GDM1 (cell line): ENCODE measurements around the gene CREG2.
"Not testable (repeated sequence)": the region's sequence is repeated elsewhere in the genome, so short reads cannot be mapped to it uniquely, and the experiment has no call there.

ENCODE experiments used
- DNase-seq: peaks from one replicate; lab custom pipeline; 2025; lab: John Stamatoyannopoulos, UW

CREG2 gene

DNA sequence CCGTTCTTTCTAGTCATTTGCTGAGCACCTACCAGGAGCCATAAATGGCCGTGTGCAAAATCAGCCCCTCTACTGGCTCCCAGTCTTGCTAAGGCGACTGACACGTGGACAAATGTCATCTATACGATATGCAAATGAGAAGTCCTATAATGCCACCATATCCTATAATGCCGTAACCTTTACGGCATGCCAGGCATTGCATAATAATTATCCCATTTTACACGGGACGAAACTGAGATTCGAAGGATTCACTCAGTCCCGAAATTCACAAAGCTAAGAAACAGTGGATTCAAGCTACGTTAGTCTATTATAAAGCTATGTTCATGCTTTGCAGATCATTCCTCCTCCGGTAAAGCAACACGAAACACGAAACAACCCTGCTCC, 44.7 kb downstream of the CREG2 start:
- DNase-seq: no peak

DNA sequence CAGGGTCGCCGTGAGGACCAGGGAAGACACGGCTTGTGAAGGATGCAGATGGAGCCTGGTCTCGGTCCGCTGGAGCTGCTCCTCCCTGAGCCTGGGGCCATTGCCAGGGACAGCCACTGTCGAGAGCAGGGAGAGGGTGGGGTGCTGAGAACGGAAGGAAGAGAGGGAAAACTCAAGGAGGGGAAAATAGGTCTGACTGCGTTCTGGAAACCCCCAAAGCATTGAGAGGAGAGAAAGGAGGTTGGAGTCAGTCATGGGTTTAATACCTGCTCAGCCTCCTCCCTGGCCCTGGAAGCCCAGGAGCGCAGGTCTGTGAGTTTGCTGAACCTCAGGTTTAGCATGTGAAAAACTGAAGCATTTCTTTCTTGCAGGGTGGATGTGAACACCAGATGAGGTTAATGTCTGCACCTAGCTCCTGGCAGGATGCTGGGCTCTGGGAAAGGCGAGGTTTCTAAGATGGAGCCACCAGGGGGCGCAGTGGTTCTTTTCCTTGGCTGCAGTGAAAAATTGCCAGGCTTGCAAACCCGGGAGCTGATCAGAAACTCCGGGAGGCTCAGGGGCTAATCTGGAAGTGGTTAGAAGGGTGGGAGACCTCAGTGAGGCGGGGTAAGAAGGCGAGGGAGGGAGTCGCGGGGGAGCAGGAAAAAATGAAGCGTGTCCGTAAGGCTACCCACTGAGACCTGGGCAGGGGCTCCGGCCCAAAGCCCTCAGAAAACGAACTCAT, 45.2 kb downstream of the CREG2 start:
- DNase-seq: peak; percentile 36

DNA sequence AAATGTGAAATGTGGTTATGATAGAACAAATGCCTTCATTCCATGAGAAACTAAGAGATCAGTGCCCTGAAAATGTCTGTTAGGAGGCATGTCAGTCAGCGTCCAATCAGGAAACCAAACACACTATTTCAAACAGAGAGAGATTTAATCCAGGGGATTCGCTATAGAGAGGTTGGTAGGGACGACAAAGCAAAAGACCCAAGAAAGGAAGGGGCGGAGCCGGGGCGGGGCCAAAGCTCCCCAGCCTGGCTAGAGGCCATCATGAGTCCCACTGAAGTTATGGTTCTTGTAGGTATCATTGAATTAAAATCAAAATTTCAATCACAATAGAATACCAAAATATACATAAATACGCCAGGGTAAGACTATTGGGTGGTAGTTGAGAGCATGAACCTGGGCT, 45.9 kb downstream of the CREG2 start:
- DNase-seq: no peak

DNA sequence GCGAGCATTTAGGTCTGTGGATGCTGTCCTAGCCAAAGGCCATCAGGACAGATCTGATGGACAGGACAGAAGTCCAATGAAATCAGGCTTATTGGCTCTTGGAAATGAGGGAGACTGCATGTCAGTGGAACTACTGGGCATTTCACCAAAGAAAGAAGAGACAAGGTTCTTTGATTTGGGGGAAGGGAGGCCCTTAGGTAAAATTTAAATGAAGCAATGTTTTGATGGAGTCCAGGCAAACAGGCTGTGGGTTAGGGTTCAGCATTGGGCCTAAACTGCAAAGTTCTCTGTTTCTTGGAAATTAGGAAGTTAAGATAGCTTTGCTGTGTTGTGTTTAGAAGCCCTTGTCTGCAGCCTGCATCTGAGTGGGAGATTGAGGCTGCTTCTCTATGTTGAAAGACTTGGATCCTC, 47.2 kb downstream of the CREG2 start:
- no peak for DNase-seq

DNA sequence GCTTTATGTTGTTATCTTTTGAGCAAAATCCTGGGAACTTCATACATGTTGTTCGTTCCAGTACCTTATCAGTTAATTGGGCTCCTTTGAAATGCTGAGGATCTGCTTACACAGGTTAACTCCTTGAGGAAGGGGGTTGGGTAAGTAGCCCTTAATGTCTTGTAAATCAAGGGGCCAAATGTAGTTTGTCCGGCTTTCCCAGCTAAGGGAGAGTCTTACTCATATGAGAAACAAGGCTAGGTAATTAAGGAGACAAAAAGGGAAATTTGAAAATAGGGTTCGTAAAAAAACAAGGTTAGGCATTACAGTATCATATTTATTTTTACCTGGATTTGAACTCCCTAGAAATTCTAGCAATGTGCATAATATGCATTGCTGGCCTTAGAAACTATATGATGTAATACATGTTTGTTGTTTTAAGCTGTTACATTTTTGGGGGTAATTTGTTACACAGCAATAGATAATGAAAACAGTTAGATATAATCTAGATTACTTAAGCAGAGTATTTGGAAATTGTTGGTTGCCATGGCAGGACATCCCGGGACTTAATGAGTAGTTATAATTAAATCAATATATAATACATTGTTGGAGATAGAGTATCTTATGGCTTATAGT, 47.9 kb downstream of the CREG2 start:
- DNase-seq: no peak

DNA sequence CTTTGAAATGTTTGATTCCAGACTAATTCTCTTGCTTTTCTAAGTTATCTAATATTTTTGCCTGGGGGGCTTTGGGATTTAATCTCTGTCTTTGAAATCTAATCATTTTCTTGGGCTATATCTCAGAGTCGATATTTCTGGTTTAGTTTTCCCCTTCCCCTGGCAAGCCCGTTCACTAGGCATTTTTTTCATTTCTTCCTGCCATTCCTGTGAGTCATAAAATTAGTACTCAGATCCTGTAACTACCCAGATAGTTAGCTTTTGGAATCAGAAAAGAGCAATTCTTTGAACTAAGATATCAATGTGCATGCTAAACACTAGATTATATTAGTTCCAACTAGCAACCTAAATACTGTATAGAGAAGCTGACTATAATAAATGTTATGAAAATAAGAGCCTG, 49.4 kb downstream of the CREG2 start:
- no peak for DNase-seq

DNA sequence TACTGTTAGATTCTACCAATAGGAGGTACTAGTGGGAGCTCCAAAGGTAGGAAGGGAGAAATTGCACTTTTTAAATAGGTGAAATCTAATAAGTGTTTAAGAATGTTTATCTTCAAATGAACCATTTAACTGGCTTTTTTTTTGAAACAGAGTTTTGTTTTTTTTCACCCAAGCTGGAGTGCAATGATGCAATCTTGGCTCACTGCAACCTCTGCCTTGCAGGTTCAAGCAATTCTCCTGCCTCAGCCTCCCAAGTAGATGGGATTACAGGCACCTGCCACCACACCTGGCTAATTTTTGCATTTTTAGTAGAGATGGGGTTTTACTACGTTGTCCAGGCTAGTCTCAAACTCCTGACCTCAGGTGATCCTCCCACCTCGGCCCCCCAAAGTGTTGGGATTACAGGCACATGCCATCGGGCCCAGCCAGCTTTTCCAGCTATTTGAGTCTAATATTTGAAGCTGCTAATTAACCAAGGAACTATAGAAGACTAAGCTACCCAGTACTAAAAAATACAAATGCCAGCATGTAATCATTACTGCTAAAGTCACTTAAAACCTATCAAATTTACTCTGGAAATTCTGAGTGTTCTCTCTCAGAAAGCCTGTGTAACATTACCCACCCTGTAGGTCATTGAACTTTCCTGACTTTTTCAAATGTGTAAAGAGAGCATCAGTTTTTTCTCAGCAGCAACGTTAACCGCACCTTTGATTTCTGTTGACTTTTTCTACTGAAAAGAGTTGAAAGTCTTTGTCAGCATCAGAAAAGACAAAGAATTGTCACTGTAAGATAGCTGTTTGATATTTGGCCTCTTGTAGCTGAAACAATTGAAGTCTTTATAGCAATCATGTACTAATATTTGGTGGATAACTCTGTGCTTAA, 54.2 kb downstream of the CREG2 start:
- DNase-seq: no peak

DNA sequence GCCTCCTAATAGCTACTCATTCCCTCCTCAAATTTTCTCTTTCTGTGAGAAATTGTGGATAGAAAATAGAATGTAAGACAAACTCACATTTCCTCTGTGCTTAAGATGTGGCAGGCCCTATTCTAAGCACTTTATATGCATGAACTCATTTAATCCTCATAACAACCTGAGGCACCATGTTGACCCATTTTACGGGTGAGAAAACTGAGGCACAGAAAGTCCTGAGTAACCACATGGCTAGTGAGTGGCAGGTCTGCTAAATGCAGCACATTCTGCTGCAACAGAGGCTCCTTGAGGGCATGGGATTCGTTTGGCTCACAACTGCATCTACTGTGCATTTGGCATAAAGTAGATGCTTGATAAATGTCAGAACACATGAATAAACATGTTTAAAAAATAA, 56.1 kb downstream of the CREG2 start:
- DNase-seq: no peak

DNA sequence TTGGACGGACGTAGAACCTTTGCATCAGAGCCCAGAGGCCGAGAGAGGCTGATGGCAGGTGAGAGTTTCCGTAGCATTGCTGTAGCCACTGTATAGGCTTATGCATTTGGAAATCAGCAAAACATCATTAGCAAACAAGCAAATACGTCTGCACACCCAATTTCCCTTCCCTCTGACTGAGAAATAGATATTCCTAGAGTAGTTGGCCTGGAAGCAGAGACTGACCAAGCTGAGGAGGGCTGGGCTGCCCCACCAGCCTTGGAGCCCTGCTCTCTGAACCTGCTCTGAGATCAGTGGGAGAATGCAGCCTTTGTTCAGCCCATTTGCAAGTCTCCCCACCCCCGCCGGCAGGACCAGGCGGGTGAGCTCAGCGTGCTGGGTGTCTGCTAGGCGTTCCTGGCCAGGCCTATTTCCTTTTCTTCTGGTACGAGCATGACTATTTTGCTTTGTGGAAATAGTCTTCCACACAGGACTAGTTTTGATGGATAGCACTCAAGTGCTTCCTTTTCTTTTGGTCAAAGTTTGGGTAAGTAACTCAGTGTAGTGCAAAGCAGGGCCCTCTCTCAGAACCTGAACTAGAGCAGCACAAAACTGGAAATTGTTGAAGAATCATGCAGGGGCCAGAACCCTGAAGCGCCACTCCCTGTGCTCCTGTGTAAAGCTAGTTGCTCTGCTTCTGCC, 56.9 kb downstream of the CREG2 start:
- DNase-seq: peak; percentile 78

DNA sequence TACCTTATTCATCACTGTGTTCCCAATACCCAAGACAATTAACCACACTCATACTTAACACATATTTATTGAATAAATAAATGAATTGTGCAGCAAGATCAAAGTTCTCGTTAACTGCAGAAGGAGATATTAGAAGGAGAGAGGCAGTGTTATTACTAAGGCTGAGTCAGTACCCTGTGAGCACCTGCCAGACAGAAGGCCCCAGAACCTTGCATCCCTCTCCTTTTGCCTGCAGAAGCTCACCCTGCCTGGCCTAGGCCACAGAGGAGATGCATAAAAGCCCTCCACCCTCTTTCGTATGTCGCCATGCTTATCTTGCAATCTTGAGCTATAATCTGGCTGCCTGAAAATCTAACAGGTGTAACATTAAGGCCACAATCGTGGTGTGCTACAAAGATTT, 58.3 kb downstream of the CREG2 start:
- DNase-seq: no peak

DNA sequence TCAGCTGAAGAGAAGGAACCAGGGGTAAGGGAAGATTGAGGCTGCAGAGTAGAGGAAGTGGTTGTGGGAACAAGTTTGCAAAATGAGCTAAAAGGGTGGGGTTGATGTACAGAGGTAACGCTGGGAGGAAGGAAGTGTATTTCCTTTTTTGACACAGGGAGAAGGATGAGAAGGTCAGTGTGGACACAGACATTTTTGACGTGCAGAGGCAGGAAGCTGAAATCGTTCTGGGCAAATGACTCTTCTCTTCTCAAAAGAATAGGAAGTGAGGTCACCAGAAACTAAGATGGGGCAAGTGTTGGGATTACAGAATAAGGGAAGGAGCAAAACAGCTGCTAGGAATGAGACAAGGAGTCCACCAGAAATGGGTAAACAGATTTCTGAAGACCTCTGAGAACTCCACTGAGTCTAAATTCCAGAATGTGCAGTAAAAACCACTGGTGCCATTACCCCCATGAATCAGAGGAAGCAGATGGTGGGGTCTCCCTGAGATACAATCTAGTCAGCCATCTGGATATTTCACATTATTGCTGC, 58.8 kb downstream of the CREG2 start:
- peak; percentile 91 for DNase-seq

DNA sequence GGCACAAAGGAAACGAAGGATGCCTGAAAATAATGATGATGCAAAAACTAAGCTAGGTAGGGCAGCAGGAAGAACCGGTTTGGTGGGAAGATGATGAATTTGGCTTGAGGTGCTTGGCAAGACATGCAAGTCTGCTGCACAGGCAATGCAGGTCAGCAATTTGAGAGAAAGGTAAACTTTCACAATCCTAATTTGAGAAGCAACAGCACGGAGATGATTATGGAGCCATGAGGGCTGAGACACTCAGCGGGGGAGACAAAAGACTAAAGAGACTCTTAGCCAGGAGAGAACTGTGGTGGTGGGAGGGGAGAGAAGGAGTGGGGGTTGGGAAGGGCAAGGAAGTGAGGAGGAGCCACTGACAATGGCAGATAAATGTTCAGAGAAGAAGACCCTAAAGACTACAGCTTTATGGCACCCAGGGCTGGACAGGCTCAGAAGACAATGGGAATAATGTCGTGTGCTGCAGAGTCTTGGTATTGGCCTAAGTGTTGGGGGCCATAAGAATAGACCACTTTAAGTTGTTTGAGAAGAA, 59.4 kb downstream of the CREG2 start:
- no peak for DNase-seq

DNA sequence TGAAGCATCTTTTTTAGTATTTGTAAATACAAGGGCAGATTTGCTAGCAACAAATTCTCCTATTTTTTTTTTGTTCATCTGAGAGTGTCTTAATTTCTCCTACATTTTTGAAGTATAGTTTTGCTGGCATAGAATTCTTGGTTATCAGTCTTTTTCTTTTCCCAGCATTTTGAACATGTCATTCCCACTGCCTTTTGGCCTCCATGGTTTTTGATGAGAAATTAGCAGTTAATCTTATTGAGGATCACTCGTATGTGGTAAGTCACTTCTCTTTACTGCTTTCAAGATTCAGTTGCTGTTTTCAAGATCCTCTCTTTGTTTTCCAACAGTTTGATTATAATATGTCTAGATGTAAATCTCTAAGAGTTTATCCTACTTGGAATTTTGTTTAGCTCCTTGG, 61.9 kb downstream of the CREG2 start:
- DNase-seq: no peak

DNA sequence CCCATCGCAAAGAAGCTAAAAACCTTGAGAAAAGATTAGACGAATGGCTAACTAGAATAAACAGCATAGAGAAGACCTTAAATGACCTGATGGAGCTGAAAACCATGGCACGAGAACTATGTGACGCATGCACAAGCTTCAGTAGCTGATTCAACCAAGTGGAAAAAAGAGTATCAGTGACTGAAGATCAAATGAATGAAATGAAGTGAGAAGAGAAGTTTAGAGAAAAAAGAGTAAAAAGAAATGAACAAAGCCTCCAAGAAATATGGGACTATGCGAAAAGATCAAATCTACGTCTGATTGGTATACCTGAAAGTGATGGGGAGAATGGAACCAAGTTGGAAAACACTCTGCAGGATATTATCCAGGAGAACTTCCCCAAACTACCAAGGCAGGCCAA, 70.7 kb downstream of the CREG2 start:
- DNase-seq: not testable (repeated sequence)

DNA sequence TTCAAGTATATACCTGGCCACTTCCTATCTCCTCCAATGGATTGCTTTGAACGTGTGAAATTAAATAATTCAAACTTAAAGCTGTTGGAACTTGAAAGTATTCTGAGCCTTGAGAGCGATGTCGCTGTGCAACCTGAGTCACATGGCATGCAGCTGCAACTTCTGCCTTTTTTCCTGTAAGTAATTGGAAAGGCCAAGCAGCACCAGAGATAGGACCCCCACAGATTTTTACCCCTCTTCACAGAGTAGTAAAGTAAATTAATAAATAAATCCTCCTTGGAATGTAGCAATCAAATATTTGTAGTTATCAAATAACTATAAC, 75.6 kb downstream of the CREG2 start:
- DNase-seq: no peak

DNA sequence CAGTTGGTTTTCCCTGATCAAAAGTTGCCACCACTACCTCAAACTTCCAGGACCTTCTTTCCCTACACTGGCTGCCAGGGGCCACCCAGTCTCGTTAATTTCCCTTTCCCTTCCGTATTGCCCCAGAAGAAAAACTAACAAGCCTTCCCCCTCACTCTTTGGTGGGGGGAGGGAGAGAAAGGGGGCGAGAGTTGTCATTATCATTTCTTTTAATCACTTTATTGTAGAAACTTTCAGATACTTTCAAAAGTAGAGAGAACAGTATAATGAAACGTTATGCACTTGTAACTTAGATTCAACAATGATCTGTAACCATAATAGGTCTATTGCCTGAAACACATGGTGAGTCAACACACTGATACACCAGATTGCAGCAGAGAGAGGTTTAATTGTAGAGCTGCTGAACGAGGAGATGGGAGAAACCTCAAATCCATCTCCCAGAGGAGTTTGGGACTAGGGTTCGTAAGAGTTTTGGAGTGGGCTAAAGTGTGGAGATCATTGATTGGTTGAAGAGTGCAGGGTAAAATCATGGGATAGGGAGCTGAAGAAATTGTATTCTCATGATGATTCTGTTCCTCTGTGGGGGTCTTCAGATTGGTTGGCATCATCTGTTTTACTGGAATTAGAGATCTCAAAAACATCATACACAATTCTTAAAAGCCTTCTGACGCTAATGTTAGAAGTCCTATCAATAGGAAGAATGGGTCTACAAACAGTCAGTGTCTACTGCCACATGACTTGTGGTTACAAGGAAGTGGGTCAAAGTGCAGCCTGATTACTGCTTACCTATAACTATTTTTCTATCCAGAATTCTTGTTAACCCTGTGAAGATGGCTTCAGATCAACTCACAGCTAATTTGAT, 76.2 kb downstream of the CREG2 start:
- no peak for DNase-seq

DNA sequence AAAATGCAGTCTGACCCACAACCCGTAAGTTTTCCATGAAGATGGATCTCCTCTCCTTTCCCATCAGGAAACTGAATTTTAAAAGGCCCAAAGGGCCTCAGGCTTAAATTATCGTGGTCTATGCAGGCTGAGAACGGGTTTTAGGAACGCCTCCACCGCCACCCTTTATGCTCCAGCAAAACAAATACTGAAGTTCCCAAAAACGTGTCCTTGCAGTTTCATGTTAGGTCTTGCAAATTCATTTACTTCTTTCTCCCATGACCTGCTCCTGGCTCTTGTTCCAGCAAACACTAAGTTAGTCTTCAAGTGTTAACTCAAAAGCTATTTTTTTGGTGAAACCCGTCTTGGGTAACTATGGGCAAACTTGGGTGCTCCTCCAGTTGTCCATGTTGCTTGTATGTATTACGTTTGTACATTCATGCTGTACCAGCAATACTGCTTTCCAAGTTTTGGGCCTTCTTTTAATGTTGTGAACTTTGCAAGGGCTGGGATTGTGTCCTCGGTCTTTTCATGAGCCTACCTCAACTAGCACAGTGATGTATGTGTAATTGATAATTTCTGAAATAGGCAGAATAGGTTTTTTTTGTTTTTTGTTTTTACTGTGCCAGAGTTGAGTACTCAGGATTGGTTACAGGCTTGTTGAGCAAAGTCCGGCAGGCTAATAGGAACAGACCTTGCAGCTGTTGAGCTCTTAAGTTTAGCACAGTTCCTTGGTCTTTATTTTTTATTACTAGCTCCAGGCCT, 77.0 kb downstream of the CREG2 start:
- DNase-seq: no peak

DNA sequence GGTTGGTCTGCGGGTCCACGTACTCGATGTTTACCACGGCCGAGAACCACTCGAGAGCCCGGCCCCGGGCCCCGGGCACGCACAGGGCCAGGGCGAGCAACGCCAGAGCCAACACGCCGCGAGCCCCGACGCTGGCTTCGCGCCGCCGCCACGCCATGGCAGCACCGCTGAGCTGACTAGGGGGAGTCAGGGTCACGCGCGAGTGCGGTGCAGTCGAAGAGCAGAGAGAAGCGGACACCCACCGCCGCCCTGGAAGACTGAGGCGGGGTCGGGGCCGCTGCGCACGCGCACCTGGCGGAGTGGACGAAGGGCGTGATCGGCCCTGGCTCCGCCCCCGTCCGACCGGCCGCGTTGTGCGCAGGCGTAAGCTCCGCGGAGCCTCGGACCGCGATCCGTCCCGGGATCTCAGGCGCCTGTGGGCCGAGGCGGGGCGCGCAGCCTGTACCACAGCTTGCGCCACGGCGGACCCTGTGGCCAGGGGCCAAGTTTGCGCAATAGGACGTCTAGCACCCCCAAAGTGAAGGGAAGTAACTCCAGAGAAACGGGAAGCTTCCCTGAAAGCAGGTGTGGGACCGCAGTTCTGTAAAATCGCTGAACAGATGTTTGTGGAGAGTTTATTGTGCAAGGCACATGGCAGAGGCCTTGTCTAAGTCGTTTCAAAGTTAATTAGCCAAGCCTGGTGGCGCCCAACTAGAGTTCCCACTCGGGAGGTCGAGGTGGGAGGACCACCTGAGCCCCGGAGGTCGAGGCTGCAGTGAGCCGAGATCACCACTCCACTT, 78.7 kb downstream of the CREG2 start, which contains the start of gene RNF149:
Gene RNF149 (minus strand): TSS at position 270 of the 779 bp plus-strand sequence. CDS start 113 bp downstream, at position 157.
- peak; percentile 93 for DNase-seq

DNA sequence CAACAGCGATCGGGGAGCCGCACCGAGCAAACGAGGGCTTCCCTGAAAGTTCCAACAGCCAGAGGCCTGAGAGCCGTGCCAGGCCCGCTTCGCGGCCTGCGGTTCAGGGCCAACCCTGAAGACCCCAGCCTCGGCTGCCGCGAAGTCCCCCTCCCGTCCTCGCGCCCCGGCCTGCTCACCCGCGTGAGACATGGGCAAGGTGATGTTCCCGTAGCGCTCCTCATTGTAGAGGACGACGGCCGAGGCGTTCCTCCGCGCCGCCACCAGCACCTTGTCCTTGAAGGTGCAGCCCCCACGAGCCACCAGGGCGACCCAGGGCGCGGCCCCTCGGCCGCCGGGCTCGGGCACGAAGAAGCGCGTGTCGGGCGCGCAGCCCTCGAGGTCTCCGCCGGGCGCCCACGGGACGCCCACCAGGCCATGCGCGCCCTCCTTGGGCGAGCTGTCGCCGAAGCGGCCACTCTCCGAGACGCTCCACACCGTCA, 79.3 kb downstream of the CREG2 start:
- DNase-seq: no peak
